SJCRH30 (cell line): Measurements from ENCODE around the gene HTR1B. TPM values are rescaled to one million over a fixed set of nuclear protein-coding genes. Genes with fewer than 3 reads are reported as not detected.
A peak's percentile ranks its signal among the peaks of the same experiment; 100 is the strongest.

Experiments used
- DNase-seq, 2 experiments: peaks; one replicate each; pipeline ENCODE4 v3.0.0-alpha.2; 2015 to 2020
- H3K27ac ChIP-seq: fragments of 250-450 bp; sonication (Bioruptor Pico); 2 replicates; pipeline ENCODE4 v1.5.1; 2020; ENCODE audit warnings: mild to moderate bottlenecking, moderate library complexity
- H3K27me3 ChIP-seq: fragments of 250-450 bp; sonication (Bioruptor Pico); 2 replicates; pipeline ENCODE4 v1.5.1; 2020; ENCODE audit warnings: mild to moderate bottlenecking, moderate library complexity
- H3K36me3 ChIP-seq: fragments of 250-450 bp; sonication (Bioruptor Pico); 2 replicates; pipeline ENCODE4 v1.5.1; 2020; ENCODE audit warnings: mild to moderate bottlenecking, moderate library complexity
- H3K4me1 ChIP-seq: fragments of 250-450 bp; sonication (Bioruptor Pico); 2 replicates; pipeline ENCODE4 v1.5.1; 2020; ENCODE audit warnings: mild to moderate bottlenecking, moderate library complexity
- H3K4me3 ChIP-seq: fragments of 250-450 bp; sonication (Bioruptor Pico); 2 replicates; pipeline ENCODE4 v1.5.1; 2020; ENCODE audit warnings: mild to moderate bottlenecking, moderate library complexity
- H3K9me3 ChIP-seq: fragments of 250-450 bp; sonication (Bioruptor Pico); replicated peaks from 2 replicates; pipeline ENCODE4 v1.5.1; 2020; ENCODE audit warnings: mild to moderate bottlenecking, moderate library complexity
- total RNA-seq: library from RNA; depleted of rRNA; stranded (reverse); fragments of >200 nt; shearing (Covaris generic); gene quantifications from 2 replicates; pipeline ENCODE4 v1.2.3, GENCODE V29; 2014; rRNA removed

Gene HTR1B
- total RNA-seq, result not detected in 2 replicates

DNA sequence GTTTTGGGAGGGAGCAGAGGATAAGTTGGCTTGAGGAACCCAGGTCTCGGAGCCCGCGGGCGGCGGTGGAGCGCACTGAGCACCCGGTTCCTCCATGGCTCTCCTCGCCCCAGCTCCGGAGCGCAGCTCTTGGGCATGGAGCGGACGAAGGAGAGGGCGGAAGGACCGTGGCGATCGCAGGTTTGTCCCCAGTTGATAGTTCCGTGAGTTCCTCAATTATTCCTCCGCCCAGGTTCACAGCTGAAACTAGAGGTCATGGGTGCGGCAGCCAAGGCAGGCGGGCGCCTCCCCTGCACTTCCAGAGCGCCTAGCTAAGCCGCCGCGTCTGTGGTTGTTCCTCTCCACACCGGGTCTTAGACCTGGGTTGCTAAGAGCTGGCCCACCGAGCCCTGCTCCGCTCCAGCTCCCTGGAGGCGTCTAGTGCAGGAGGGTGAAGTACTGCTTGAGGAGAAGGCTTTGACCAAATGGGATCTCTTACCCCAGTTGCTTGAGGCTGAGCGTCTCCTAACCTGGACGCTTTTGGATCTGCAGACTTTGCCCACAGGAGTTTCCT, at the start of gene HTR1B:
TSS of gene HTR1B (minus strand) at position 184 of the 553 bp plus-strand sequence. CDS start at position 96, 88 bp downstream.
- H3K4me3 ChIP-seq, result no peak within 1 kb of the TSS
- no peak within 1 kb of the TSS for H3K27ac ChIP-seq
- H3K36me3 ChIP-seq, result no peaks in the 10 kb centered on the region
- no peaks in the 10 kb centered on the region for H3K9me3 ChIP-seq
- no peaks in the 10 kb centered on the region for H3K27me3 ChIP-seq
- H3K4me1 ChIP-seq, result no peaks in the 10 kb centered on the region
- DNase-seq, result no peak

- H3K4me3 ChIP-seq, result no peak overlapping the region
- no peak overlapping the region for H3K27ac ChIP-seq
- H3K36me3 ChIP-seq, result no peaks in the 10 kb centered on the region
Measured at GRCh38 chr6:77512554-77512953, 49.3 kb upstream of the HTR1B start.

DNA sequence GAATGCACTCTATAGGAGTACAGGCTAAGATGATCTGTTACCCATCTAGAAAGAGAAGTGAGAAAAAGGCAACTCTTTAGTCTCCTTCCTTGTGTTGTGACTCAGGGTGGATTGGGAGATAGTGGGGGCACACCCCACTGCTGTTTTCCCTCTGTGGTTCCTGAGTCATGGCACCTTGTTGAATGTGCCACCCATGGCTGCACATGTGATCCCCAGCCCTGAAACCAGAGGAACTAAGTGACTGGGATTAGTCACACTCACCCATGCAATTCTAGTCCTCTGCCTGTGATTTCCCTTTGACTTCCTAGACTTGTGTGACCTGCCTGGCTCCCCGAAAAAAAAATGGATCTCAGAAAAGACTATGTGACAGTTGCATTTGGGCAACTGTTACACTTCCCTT, 48.6 kb upstream of the HTR1B start:
- Histone ChIP-seq H3K4me1 (no peaks in the 10 kb centered on the region), H3K9me3 (no peaks in the 10 kb centered on the region), H3K4me3 (no peak overlapping the region), H3K27ac (no peak overlapping the region), H3K36me3 (no peaks in the 10 kb centered on the region), H3K27me3 (no peaks in the 10 kb centered on the region)
- no peak for DNase-seq

More at GRCh38 chr6:77512554-77512953, 49.3 kb upstream of the HTR1B start:
- Histone ChIP-seq H3K9me3 (no peaks in the 10 kb centered on the region), H3K27me3 (no peaks in the 10 kb centered on the region), H3K4me1 (no peaks in the 10 kb centered on the region)
- DNase-seq, result no peak

DNA sequence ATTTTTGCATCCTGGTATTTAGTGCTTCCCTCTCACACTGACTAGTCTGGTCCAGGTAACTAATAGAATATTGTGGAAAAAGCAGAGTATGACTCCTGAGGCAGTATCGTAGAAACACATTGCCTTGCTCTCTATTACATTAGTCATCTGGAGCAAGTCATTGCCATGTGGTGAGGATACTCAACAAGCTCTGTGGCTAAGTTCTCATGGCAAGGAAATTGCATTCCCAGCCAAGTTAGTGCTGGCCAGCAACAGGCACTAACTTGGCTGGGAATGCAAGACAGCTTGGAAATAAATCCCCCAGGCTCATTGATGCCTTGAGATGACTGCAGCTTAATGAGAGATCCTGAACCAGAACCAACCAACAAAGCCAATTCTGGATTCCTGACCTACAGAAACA, 39.7 kb upstream of the HTR1B start:
- no peak for DNase-seq
- H3K9me3 ChIP-seq, result no peaks in the 10 kb centered on the region
- no peak overlapping the region for H3K27ac ChIP-seq
- no peaks in the 10 kb centered on the region for H3K4me1 ChIP-seq
- no peak overlapping the region for H3K4me3 ChIP-seq
- H3K27me3 ChIP-seq, result no peaks in the 10 kb centered on the region
- H3K36me3 ChIP-seq, result no peaks in the 10 kb centered on the region

- Histone ChIP-seq H3K27me3 (no peaks in the 10 kb centered on the region), H3K27ac (no peak overlapping the region), H3K36me3 (no peaks in the 10 kb centered on the region), H3K4me1 (no peaks in the 10 kb centered on the region), H3K9me3 (no peaks in the 10 kb centered on the region), H3K4me3 (no peak overlapping the region)
- DNase-seq, result no peak
Measured at GRCh38 chr6:77492530-77492929, 29.2 kb upstream of the HTR1B start.

GRCh38 chr6:77487808-77488425, 24.6 kb upstream of the HTR1B start:
- no peaks in the 10 kb centered on the region for H3K36me3 ChIP-seq
- DNase-seq, result no peak
- H3K27ac ChIP-seq, result no peak overlapping the region
- H3K9me3 ChIP-seq, result no peaks in the 10 kb centered on the region
- H3K27me3 ChIP-seq, result no peaks in the 10 kb centered on the region
- no peak overlapping the region for H3K4me3 ChIP-seq
- H3K4me1 ChIP-seq, result no peaks in the 10 kb centered on the region

DNA sequence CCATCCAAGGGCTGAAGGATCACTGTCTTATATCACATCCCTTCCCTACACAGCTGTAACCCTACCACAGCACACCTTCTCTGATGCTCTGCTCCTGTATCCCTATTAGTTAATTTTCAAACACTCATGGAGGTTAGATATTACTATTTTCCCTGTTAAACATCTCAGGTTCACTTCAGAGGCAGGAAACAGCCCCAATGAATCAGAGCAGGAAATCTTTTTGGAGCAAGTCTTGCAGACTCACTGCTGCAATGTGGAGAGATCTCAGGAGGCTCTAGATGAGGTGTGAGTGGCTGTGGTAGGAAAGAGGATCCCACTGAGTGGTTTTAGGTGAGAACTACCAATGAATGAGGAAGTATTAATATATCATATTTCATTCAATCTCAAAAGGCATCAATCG, 19.7 kb upstream of the HTR1B start:
- no peak overlapping the region for H3K27ac ChIP-seq
- no peaks in the 10 kb centered on the region for H3K9me3 ChIP-seq
- H3K36me3 ChIP-seq, result no peaks in the 10 kb centered on the region
- no peaks in the 10 kb centered on the region for H3K4me1 ChIP-seq
- H3K27me3 ChIP-seq, result no peaks in the 10 kb centered on the region
- H3K4me3 ChIP-seq, result no peak overlapping the region
- DNase-seq, result no peak

GRCh38 chr6:77474973-77475372, 11.7 kb upstream of the HTR1B start:
- H3K36me3 ChIP-seq, result no peaks in the 10 kb centered on the region
- H3K27me3 ChIP-seq, result no peaks in the 10 kb centered on the region
- H3K27ac ChIP-seq, result no peak overlapping the region
- H3K4me1 ChIP-seq, result no peaks in the 10 kb centered on the region
- DNase-seq, result no peak
- H3K9me3 ChIP-seq, result no peaks in the 10 kb centered on the region
- no peak overlapping the region for H3K4me3 ChIP-seq

- H3K4me1 ChIP-seq, result no peaks in the 10 kb centered on the region
- no peaks in the 10 kb centered on the region for H3K27me3 ChIP-seq
- H3K27ac ChIP-seq, result no peak overlapping the region
- H3K9me3 ChIP-seq, result no peaks in the 10 kb centered on the region
- no peaks in the 10 kb centered on the region for H3K36me3 ChIP-seq
- H3K4me3 ChIP-seq, result peak overlapping the region; percentile 5; the same call in 1 of the 2 replicates
- no peak for DNase-seq
Measured at GRCh38 chr6:77474286-77474956, 11.1 kb upstream of the HTR1B start.

GRCh38 chr6:77470983-77471382, 7.7 kb upstream of the HTR1B start:
- H3K4me3 ChIP-seq, result no peak overlapping the region
- H3K36me3 ChIP-seq, result no peaks in the 10 kb centered on the region
- DNase-seq, result no peak
- H3K4me1 ChIP-seq, result no peaks in the 10 kb centered on the region
- no peaks in the 10 kb centered on the region for H3K27me3 ChIP-seq
- no peaks in the 10 kb centered on the region for H3K9me3 ChIP-seq
- H3K27ac ChIP-seq, result no peak overlapping the region

DNA sequence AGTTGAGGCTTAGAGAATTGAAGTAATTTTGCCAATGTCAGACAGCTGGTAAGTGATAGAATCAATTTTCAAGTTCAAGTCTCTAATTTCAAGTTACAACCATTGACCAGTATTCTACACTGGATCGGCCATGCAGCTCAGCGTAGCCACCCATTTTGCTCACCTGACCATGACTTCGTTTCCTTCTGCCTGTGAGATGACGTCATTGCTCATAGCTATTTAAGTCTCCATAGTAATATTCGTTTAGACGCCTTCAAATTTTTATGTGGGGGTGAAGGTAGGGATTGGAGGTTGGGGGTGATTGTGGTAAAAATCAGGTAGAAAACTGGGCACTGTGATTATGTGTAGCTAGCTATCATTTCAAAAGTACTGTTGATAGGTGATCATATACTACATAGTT, 5.6 kb upstream of the HTR1B start:
- Histone ChIP-seq H3K27ac (no peak overlapping the region), H3K36me3 (no peaks in the 10 kb centered on the region), H3K27me3 (no peaks in the 10 kb centered on the region), H3K4me3 (no peak overlapping the region), H3K4me1 (no peaks in the 10 kb centered on the region), H3K9me3 (no peaks in the 10 kb centered on the region)
- DNase-seq, result no peak

GRCh38 chr6:77466451-77467437, 3.5 kb upstream of the HTR1B start:
- no peak overlapping the region for H3K27ac ChIP-seq
- no peak for DNase-seq
- no peak overlapping the region for H3K4me3 ChIP-seq
- H3K9me3 ChIP-seq, result no peaks in the 10 kb centered on the region
- no peaks in the 10 kb centered on the region for H3K4me1 ChIP-seq
- no peaks in the 10 kb centered on the region for H3K36me3 ChIP-seq
- no peaks in the 10 kb centered on the region for H3K27me3 ChIP-seq

DNA sequence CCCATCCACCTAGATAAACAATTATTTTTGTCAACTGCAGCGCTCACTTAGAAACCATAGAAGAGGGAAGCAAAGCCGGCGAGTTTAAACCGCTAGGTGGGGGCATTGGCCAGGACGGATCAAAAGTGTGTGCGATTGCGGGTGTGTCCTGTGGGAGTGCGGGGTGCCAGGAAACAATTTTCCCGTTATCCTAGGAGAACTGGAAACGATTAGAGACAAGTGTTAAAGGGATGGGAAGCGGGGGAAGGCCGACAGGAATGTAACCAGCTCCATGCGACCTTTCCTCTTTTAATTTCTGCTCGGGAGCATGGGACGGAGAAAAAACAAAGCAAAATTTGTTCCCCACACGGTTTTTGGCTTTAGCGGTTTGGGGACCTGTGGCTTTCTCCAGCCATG, 2.8 kb upstream of the HTR1B start:
- no peak overlapping the region for H3K27ac ChIP-seq
- H3K4me1 ChIP-seq, result no peaks in the 10 kb centered on the region
- no peaks in the 10 kb centered on the region for H3K9me3 ChIP-seq
- no peak for DNase-seq
- H3K4me3 ChIP-seq, result no peak overlapping the region
- no peaks in the 10 kb centered on the region for H3K27me3 ChIP-seq
- no peaks in the 10 kb centered on the region for H3K36me3 ChIP-seq

GRCh38 chr6:77464495-77464867, 1.2 kb upstream of the HTR1B start:
- Histone ChIP-seq H3K4me1 (no peaks in the 10 kb centered on the region), H3K36me3 (no peaks in the 10 kb centered on the region), H3K9me3 (no peaks in the 10 kb centered on the region), H3K4me3 (no peak overlapping the region), H3K27ac (no peak overlapping the region), H3K27me3 (no peaks in the 10 kb centered on the region)
- no peak for DNase-seq
